Kidney glomerular epithelial cell (primary cell): ENCODE measurements around the gene LMBR1L.
"Not testable (repeated sequence)": the region's sequence is repeated elsewhere in the genome, so short reads cannot be mapped to it uniquely, and the experiment has no call there.

Experiments used
- DNase-seq: peaks from one replicate; lab custom pipeline; 2025; lab: John Stamatoyannopoulos, UW

The LMBR1L gene

GRCh38 chr12:49110464-49111155 is at the start of gene LMBR1L:
Gene LMBR1L (minus strand): TSS chr12:49110847. CDS start chr12:49110555, 292 bp downstream.
- peak; percentile 97 for DNase-seq

- no peak for DNase-seq
Observed at GRCh38 chr12:49160399-49160798, 49.8 kb upstream of the LMBR1L start.

DNA sequence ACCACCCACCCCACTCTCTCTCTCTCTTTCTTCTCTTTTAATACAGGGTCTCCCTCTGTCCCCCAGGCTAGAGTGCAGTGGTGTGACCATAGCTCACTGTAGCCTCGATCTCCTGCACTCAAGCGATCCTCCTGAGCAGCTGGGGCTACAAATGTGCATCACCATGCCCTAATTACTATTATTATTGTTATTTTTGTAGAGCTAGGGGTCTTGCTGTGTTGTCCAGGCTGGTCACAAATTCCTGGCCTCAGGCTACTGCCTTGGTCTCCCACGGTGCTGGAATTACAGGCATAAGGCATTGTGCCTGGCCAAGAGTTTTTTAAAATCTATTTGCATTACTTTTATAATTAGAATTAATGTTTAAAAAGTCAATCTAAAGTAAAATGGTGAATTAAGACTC is 43.6 kb upstream of the LMBR1L start:
- no peak for DNase-seq

DNA sequence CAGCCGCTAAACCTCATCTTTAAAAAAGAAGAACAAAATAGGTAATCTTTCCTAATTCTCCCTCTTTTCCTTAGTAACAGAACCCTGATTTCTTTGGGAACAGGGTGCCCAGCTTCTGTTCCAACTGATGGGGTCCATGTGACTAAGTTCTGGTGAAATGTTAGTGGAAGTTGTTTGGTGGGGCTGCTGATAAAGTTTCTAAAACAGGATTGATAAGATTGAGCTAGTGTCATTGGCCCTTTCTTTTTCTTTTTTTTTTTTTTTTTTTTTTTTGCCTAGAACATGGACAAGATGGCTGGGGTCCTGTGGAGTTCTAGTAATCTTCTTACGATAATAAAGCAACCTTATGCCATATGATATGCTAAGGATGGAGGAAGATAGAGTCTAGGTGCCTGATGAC is 36.7 kb upstream of the LMBR1L start:
- no peak for DNase-seq

DNA sequence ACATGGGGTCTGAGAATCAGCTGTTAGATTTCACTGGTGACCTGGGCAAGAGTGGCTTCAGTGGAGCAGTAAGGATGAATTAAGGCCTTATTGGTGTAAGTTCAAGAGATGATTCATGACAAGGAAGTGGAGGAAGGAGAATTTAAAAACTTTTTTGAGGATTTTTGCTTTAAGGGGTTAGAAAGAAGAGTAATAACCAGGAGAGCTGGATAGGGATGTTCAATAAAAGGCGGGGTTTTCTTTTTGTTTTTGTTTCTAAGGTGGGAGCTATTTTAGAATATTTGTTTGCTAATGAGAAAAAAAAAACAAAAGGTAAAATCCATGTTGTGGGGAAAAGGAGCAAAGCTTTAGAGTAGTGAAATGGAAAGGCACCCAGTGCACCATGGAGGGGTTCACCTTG is 35.8 kb upstream of the LMBR1L start:
- DNase-seq: no peak

DNA sequence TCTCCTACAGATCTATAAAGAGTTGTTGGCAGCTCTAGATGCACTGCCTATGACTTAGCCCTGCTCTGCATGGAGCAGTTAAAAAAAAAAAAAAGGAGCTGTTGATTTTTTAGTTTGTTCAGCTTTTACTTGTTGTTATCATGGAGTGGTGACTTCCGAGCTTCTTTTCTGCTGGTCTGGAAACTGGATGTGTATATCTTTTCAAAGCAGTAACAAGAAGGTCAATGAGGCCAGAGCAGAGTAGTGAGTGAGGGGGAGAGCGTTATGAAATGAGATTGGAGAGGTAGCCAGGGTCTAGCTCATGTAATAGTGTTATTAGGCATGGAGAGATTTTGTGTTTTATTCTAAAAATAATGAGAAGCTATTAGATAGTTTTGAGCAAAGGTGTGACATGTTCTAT is 33.7 kb upstream of the LMBR1L start:
- DNase-seq: no peak

DNA sequence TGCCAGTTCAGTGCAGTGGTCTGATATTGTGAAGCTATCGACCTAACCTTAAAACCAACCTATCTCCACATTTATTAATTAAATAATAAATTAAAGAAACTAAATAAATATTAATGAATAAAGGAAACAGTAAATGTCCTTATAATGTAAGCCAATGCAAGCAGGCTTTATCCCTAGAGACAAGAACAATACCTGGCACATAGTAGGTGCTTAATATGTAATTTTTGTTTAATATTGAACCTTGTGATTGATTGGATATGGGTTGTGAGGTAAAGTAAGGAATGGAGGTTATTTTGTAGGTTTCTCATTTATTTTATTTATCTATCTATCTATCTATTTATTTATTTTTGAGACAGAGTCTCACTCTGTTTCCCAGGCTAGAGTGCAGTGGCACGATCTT is 28.4 kb upstream of the LMBR1L start:
- DNase-seq: no peak

DNA sequence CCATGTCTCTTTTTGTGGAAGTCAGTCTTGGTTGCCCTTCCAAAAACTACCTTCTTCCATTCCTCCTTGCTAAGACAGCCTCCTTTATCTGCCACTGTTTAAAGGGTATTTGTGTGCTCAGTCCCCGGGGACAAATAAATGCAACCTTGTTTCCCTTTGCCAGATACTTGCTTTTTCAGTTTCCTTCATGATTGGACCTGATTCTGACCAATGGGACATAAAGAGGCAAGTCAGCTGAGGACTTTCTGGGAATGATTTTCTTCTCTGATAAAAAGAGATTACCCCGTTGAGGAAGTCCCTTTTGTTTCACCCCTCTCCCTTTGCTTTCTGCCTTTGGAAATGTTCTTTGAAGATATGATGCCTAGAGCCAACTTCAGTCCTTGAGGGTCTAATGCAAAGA is 27.9 kb upstream of the LMBR1L start:
- DNase-seq: no peak

DNA sequence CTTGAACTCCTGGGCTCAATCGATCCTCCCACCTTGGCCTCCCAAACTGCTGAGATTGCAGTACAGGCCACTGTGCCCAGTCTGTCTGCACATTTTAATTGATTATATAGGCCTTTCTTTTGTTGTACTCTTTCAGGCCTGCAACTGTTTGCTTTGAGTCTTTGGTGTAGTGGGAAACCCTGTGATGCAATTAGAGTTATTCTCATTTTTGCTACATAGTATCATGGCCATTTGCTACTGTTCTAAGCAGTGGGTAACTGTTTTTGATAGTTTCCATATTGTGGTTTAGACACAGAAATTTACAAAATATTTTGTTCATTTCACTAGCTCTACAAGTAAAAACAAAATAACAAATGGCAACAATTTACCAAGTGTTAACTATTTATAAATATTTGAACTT is 26.8 kb upstream of the LMBR1L start:
- no peak for DNase-seq

DNA sequence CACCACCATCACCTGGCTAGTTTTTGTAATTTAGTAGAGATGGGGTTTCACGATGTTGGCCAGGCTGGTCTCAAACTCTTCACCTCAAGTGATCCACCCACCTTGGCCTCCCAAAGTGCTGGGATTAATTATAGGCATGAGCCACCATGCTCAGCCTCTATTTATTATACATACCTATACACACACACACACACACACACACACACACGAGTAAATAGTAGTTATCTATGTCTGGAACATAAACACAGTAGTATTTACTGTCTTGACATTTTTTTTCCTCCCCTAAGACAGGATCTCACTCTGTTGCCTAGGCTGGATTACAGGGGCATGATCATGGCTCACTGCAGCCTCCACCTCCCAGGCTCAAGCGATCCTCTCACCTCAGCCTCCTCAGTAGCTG is 26.4 kb upstream of the LMBR1L start:
- not testable (repeated sequence) for DNase-seq

DNA sequence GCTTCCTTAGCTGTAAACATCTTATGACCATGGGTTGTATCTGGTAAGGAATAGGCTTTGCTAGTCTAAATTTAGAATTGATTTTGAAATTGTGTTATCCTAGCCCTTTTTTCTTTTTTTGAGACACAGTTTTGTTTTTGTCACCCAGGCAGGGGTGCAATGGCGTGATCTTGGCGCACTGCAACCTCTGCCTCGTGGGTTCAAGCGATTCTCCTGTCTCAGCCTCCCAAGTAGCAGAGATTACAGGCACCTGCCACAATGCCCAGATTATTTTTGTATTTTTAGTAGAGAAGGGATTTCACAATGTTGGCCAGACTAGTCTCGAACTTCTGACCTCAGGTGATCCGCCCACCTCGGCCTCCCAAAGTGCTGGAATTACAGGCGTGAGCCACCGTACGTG is 22.9 kb upstream of the LMBR1L start:
- DNase-seq: no peak

DNA sequence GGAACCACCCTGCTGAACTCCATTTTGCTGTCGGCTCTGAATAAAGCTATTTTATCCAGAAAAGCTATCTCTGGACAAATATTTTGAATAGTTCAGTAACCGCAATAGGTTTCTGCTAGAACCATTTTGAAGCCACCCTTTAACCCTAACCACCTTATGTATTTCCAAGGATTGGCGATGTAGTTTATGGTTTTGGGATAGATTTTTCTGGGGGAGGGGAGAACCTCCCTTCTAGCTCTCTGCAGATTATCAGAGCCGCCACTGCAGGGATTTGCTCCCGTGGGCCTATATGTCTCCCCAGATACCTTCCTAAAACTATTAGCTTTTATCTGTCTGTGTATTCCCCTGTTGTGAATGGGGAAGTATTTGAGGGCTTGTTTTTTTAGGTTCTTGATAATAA is 22.4 kb upstream of the LMBR1L start:
- DNase-seq: no peak

DNA sequence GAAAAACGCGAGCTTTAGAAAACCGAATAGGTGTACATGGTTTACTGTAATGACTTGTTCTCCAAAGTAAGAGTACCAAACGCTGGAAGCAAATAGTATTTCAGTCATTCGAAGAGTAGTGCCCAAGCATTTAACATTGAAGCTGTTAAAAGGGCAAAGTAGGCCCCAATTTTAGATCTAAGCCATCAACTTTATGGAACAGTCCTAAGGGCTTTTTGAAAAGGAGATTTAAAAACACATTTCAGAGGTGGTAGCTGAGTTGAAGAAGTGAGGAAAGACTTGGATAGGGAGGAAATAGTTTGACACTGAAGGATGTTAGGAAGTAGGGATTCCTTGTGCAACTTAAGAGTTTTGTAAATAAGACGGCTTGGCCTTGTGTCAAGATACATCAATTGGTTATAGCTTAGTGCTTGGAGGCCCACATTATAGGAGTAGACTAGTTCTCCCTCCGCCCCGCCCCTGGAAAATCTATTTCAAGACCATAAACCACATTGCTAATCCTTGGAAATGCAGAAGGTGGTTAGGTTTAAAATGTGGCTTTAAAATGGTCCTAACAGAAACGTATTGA is 21.3 kb upstream of the LMBR1L start:
- no peak for DNase-seq

DNA sequence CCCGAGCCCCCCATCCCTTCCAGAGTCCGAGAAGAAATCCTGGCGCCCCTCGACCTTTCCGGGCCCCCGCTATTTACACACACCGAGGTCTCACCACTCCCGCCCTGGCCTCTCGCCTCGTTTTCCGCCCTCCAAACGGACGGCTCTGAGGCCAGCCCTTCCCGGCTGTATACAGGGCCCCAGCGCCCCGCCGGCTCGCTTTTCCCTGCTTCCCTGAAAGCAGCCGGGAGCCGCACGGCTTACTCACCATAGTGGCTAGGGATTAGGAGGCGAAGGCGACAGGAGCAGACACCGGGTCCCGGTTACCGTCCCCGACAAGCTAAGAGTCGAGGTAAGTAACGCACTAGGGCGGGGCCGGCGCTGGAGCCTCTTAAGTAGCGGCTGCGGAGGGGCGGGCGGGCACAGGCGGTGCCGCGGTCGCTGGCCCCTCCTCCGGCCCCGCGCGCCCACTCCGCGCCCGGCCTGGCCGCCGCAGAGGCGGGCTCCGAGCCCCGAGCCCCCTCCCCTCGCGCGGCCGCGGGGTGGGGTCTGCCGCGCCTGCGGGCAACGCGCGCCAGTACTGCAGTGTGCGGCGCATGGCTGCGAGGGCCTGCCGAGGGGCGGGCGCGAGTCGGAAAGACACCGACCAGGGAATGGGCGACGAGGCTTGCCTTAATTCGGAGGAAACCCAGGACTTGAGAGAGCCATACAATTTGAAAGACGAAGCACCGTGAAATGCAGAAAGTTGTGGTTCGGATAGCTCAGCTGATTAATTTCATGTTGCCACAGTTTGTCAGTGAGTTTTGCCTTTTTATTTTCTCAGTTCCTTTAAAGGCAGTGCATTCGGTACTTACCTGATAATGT is 20.6 kb upstream of the LMBR1L start, which contains the start of gene TUBA1B:
Gene TUBA1B, minus strand, starts transcription at position 345 of the 843 bp plus-strand sequence. Its CDS starts 95 bp downstream, at position 250.
- DNase-seq: peak; percentile 80

- peak; percentile 89 for DNase-seq
Observed at GRCh38 chr12:49130151-49131050, 19.8 kb upstream of the LMBR1L start.

DNA sequence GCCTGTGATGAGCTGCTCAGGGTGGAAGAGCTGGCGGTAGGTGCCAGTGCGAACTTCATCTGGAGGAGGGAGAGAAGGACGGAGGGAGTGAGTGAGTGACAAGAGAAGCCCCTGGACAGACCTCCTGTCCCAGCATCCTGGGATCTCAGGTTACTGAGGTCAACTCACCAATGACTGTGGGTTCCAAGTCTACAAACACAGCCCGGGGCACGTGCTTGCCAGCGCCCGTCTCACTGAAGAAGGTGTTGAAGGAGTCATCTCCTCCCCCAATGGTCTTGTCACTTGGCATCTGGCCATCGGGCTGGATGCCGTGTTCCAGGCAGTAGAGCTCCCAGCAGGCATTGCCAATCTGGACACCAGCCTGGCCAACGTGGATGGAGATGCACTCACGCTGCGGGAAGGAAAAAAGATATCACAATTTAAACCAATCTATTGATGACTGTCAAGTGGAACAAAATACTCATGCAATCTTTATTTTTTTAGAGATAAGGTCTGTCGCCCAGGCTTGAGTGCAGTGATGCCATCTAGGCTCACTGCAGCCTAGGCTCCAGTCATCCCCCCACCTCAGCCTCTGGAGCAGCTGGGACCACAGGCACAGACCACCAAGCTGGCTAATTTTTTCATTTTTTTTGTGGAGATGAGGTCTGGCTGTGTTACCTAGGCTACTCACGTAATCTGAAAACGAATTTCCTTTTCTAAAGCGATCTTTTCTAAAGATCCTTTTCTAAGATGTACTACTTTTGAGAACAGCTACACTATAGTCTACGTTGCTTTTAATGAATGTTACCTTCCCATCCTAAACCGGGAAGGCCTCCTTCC is 18.9 kb upstream of the LMBR1L start:
- no peak for DNase-seq

DNA sequence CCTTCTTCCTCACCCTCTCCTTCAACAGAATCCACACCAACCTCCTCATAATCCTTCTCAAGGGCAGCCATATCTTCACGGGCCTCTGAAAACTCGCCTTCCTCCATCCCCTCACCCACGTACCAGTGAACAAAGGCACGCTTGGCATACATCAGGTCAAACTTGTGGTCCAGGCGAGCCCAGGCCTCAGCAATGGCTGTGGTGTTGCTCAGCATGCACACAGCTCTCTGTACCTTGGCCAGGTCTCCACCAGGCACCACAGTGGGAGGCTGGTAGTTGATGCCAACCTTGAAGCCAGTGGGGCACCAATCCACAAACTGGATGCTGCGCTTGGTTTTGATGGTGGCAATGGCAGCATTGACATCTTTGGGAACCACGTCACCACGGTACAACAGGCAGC is 17.3 kb upstream of the LMBR1L start:
- DNase-seq: not testable (repeated sequence)

- DNase-seq: no peak
Observed at GRCh38 chr12:49126852-49127763, 16.5 kb upstream of the LMBR1L start.

- peak; percentile 57 for DNase-seq
Observed at GRCh38 chr12:49121047-49121696, 10.5 kb upstream of the LMBR1L start.
